SK-N-SH (cell line): ENCODE measurements around the gene COMT. TPM values are rescaled to one million over a fixed set of nuclear protein-coding genes. Genes with fewer than 3 reads are reported as not detected.

Experiments
- CTCF ChIA-PET: fragments of 300-600, 350-600 bp; formaldehyde crosslinking; extraction: SDS; loops from one replicate; lab custom pipeline; 2021; lab: Yijun Ruan, JAX
- POLR2A ChIA-PET: fragments of 350-600 bp; sonication (Branson Sonifier 250); formaldehyde crosslinking; extraction: SDS; loops from one replicate; lab custom pipeline; 2020; ENCODE audit warnings: antibody characterized with exemption, inconsistent platforms; lab: Yijun Ruan, JAX
- DNase-seq: peaks from one replicate; pipeline ENCODE4 v3.0.0; 2012
- H2AFZ ChIP-seq: fragments of 200-600 bp; sonication (generic); 2 replicates; pipeline ENCODE4 v1.8.1; 2016; ENCODE audit warnings: antibody characterized with exemption, mild to moderate bottlenecking, low read depth
- H3F3A ChIP-seq: fragments of 200-600 bp; sonication (generic); replicated peaks from 2 replicates; pipeline ENCODE3; 2016; ENCODE audit warnings: antibody characterized with exemption, mild to moderate bottlenecking; ENCODE audit not compliant: insufficient read depth
- H3K27ac ChIP-seq, 2 experiments: fragments of 200-500 bp in 1 of 2; fragments of 200-600 bp in 1 of 2; sonication (Bioruptor generic) in 1 of 2; sonication (generic), shearing (Covaris generic) in 1 of 2; 2 replicates each; pipeline versions ENCODE4 v1.5.1 to v1.6.1; 2014 to 2016; ENCODE audit warnings: low read depth in 2 of 2, inconsistent platforms in 1 of 2, low read length in 1 of 2, mild to moderate bottlenecking in 1 of 2, mixed read lengths in 1 of 2
- H3K27me3 ChIP-seq: fragments of 200-600 bp; sonication (generic), shearing (Covaris generic); 2 replicates; pipeline ENCODE4 v1.6.1; 2016; ENCODE audit warnings: mixed run types; ENCODE audit not compliant: insufficient read depth
- H3K36me3 ChIP-seq, 2 experiments: fragments of 200-500 bp in 1 of 2; fragments of 200-600 bp in 1 of 2; sonication (Bioruptor generic) in 1 of 2; sonication (generic) in 1 of 2; replicated peaks in 1 of 2; 2 replicates each; pipeline versions ENCODE3 to v1.5.1; 2014 to 2016; ENCODE audit warnings: low read length in 1 of 2, mild to moderate bottlenecking in 1 of 2; ENCODE audit not compliant: insufficient read depth in 2 of 2, control insufficient read depth in 1 of 2
- H3K4me1 ChIP-seq, 2 experiments: fragments of 200-500 bp in 1 of 2; fragments of 200-600 bp in 1 of 2; sonication (Bioruptor generic) in 1 of 2; sonication (generic), shearing (Covaris generic) in 1 of 2; 2 replicates each; pipeline versions ENCODE4 v1.5.1 to v1.6.1; 2014 to 2016; ENCODE audit warnings: low read depth in 1 of 2, low read length in 1 of 2, mixed run types in 1 of 2; ENCODE audit not compliant: insufficient read depth in 2 of 2, control insufficient read depth in 1 of 2
- H3K4me2 ChIP-seq: fragments of 200-600 bp; sonication (generic), shearing (Covaris generic); 2 replicates; pipeline ENCODE4 v1.6.1; 2017; ENCODE audit warnings: mixed run types
- H3K4me3 ChIP-seq, 2 experiments: fragments of 200-500 bp in 1 of 2; fragments of 200-600 bp in 1 of 2; sonication (Bioruptor generic) in 1 of 2; sonication (generic), shearing (Covaris generic) in 1 of 2; 2 replicates each; pipeline versions ENCODE4 v1.5.1 to v1.8.1; 2014 to 2016; ENCODE audit warnings: low read depth in 2 of 2, inconsistent platforms in 1 of 2, low read length in 1 of 2, mild to moderate bottlenecking in 1 of 2, mixed read lengths in 1 of 2, moderate library complexity in 1 of 2
- H3K79me2 ChIP-seq: fragments of 200-600 bp; sonication (generic); 2 replicates; pipeline ENCODE4 v1.8.1; 2017; ENCODE audit warnings: mild to moderate bottlenecking; ENCODE audit not compliant: insufficient read depth
- H3K9ac ChIP-seq: fragments of 200-600 bp; sonication (generic); 2 replicates; pipeline ENCODE4 v1.6.1; 2017; ENCODE audit warnings: mixed run types
- H3K9me2 ChIP-seq: fragments of 200-600 bp; sonication (generic); 2 replicates; pipeline ENCODE4 v1.6.1; 2017; ENCODE audit warnings: mixed run types
- H3K9me3 ChIP-seq: fragments of 200-600 bp; sonication (generic); 2 replicates; pipeline ENCODE4 v1.6.1; 2017; ENCODE audit warnings: mixed run types, mild to moderate bottlenecking, moderate library complexity
- H4K20me1 ChIP-seq: fragments of 200-600 bp; sonication (generic); 2 replicates; pipeline ENCODE4 v1.6.1; 2017; ENCODE audit warnings: mild to moderate bottlenecking, mixed run types; ENCODE audit not compliant: insufficient read depth
- FOXM1 ChIP-seq: IDR thresholded peaks from 2 replicates; pipeline ENCODE4 v1.4.0; 2012; ENCODE audit warnings: low read depth, mild to moderate bottlenecking
- GABPA ChIP-seq: IDR thresholded peaks from 2 replicates; pipeline ENCODE4 v1.4.0; 2012; ENCODE audit warnings: low read depth, mild to moderate bottlenecking
- PBX3 ChIP-seq: IDR thresholded peaks from 2 replicates; pipeline ENCODE4; 2012
- RAD21 ChIP-seq: IDR thresholded peaks from 2 replicates; pipeline ENCODE4 v1.6.1; 2012; ENCODE audit warnings: mild to moderate bottlenecking, low read length
- RCOR1 ChIP-seq: fragments of 150-350 bp; IDR thresholded peaks from 2 replicates; pipeline ENCODE4 v1.6.1; 2017; ENCODE audit warnings: antibody characterized with exemption, low read length
- SIN3A ChIP-seq: IDR thresholded peaks from 2 replicates; pipeline ENCODE4 v1.6.1; 2012; ENCODE audit warnings: low read depth, mild to moderate bottlenecking, low read length, moderate library complexity, borderline replicate concordance
- SMC3 ChIP-seq: IDR thresholded peaks from 2 replicates; pipeline ENCODE4 v1.6.1; 2012; ENCODE audit warnings: low read depth, low read length, improper control_type of control experiment
- TAF1 ChIP-seq: IDR thresholded peaks from 2 replicates; pipeline ENCODE4 v1.6.1; 2012; ENCODE audit warnings: low read depth, mild to moderate bottlenecking, low read length, moderate library complexity, borderline replicate concordance
- TCF12 ChIP-seq: IDR thresholded peaks from 2 replicates; pipeline ENCODE4 v1.4.0; 2012
- TEAD4 ChIP-seq: IDR thresholded peaks from 2 replicates; pipeline ENCODE4 v1.4.0; 2012; ENCODE audit warnings: mild to moderate bottlenecking, borderline replicate concordance; ENCODE audit not compliant: insufficient read depth
- WGBS: methylation state at CpG from one replicate; pipeline ENCODE4 v1.1.6; 2017; ENCODE audit warnings: low lambda C conversion rate; 5-methylcytosine and 5-hydroxymethylcytosine counted together
- polyA plus RNA-seq, 3 experiments: library from polyadenylated mRNA; depleted of rRNA; stranded (reverse); fragments of >200 nt; gene quantifications; 2 replicates each; pipeline ENCODE4 v1.2.3, GENCODE V29; 2012
- TF ChIP-seq, protein P1 (sequence below): IDR thresholded peaks from 2 replicates; pipeline ENCODE4 v1.4.0; 2012; ENCODE audit warnings: low read depth
- TF ChIP-seq, protein P2 (sequence below): fragments of 150-350 bp; IDR thresholded peaks from 2 replicates; pipeline ENCODE4 v1.6.1; 2016; ENCODE audit warnings: mild to moderate bottlenecking, low read depth, low read length

COMT gene
- polyA plus RNA-seq, 1 of the 3 experiments (the other 2 are of a cell fraction): 343 TPM

DNA sequence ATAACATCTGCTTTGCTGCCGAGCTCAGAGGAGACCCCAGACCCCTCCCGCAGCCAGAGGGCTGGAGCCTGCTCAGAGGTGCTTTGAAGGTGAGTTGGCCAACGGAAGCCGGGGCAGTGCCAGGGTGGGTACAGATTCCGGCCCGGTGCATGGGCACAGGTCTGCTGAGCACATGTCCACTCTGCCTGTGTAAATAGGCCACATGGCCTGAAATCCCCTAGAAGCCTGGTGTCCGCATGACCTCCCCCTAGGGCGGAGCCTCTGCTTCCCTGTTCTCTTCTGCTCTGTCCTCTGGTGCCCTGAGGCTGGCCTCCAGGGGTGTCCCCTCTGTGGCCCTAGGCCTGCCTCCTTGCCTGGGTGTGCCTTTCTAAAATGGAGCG is 19.6 kb downstream of the COMT start:
- H2AFZ ChIP-seq: no peak overlapping the region
- POLR2A ChIA-PET: no interaction called here
- peaks cover 22% of the 10 kb centered on the region for H4K20me1 ChIP-seq
- H3K4me3 ChIP-seq: no peak overlapping the region
- 93% methylated on average over 2 of the region's 9 CpGs for WGBS
- peak; percentile 30 for DNase-seq
- peaks cover 7 to 14% of the 10 kb centered on the region in 2 experiments; a peak in 2 of 4 replicates for H3K4me1 ChIP-seq
- H3K9me2 ChIP-seq: no peaks in the 10 kb centered on the region
- no peak overlapping the region; a peak in 1 of 4 replicates for H3K27ac ChIP-seq
- no peaks in the 10 kb centered on the region for H3K9me3 ChIP-seq
- no peak overlapping the region for H3K4me2 ChIP-seq
- H3K36me3 ChIP-seq: peaks cover 16 to 17% of the 10 kb centered on the region in 2 experiments
- H3K27me3 ChIP-seq: no peaks in the 10 kb centered on the region
- CTCF ChIA-PET: interaction anchor here (1.5 to 16.4 kb wide), 2 partner anchors 51 to 65 kb away, joined by 3 to 501 read pairs; no protein-coding TSS in a partner anchor
- H3K79me2 ChIP-seq: peaks cover 16% of the 10 kb centered on the region; the same call in 1 of the 2 replicates
- TF ChIP-seq TAF1 (no peak), SMC3 (no peak), PBX3 (no peak)
- H3K9ac ChIP-seq: no peak overlapping the region
- H3F3A ChIP-seq: no peaks in the 10 kb centered on the region

DNA sequence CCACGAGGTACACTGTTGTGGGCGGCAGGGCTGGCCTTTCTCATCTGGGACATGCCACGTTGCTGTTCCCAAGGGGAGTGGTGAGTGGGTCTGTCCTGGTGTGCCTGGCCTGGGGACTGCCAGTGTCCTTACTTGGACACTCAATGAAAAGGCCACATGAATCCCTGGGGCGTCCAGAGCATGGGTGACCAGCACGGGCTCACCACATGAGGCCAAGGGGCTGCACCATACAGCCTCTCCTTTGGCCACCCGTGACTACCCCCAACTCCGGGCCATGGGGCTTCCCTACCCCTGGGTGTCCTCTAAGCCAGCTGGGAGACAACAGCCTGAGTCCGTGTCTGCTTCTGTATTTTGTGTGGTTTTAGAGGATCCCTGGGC is 20.3 kb downstream of the COMT start:
- ChIA-PET CTCF (interaction anchor here (0.6 to 16.4 kb wide), 8 partner anchors 10 to 155 kb away, joined by 3 to 501 read pairs (median 5); partner anchors contain the start of gene TRMT2A), POLR2A (interaction anchor here (1.3 to 1.6 kb wide), 2 partner anchors 11 to 53 kb away, joined by 4 to 9 read pairs; no protein-coding TSS in a partner anchor)
- H3K4me1 ChIP-seq: peaks cover 7 to 14% of the 10 kb centered on the region in 2 experiments; a peak in 2 of 4 replicates
- no peak overlapping the region for H3K4me3 ChIP-seq
- H2AFZ ChIP-seq: no peak overlapping the region
- no peak overlapping the region; a peak in 1 of 4 replicates for H3K27ac ChIP-seq
- H3K27me3 ChIP-seq: no peaks in the 10 kb centered on the region
- TF ChIP-seq RCOR1 (no peak), FOXM1 (no peak), TCF12 (no peak), RAD21 (no peak), SIN3A (no peak), TEAD4 (no peak), SMC3 (no peak), GABPA (no peak)
- TF ChIP-seq, protein P1, sequence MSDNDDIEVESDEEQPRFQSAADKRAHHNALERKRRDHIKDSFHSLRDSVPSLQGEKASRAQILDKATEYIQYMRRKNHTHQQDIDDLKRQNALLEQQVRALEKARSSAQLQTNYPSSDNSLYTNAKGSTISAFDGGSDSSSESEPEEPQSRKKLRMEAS: no peak
- TF ChIP-seq, protein P2, sequence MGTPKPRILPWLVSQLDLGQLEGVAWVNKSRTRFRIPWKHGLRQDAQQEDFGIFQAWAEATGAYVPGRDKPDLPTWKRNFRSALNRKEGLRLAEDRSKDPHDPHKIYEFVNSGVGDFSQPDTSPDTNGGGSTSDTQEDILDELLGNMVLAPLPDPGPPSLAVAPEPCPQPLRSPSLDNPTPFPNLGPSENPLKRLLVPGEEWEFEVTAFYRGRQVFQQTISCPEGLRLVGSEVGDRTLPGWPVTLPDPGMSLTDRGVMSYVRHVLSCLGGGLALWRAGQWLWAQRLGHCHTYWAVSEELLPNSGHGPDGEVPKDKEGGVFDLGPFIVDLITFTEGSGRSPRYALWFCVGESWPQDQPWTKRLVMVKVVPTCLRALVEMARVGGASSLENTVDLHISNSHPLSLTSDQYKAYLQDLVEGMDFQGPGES: no peak
- no peak overlapping the region for H3K9ac ChIP-seq
- peaks cover 9% of the 10 kb centered on the region; the same call in 1 of the 2 replicates for H3K79me2 ChIP-seq
- DNase-seq: no peak
- peaks cover 17 to 21% of the 10 kb centered on the region in 2 experiments for H3K36me3 ChIP-seq
- H3K9me2 ChIP-seq: no peaks in the 10 kb centered on the region
- no peaks in the 10 kb centered on the region for H3F3A ChIP-seq
- H3K4me2 ChIP-seq: no peak overlapping the region
- WGBS: 97% methylated on average over 5 of the region's 8 CpGs
- H3K9me3 ChIP-seq: no peaks in the 10 kb centered on the region
- H4K20me1 ChIP-seq: peaks cover 22% of the 10 kb centered on the region
